Esophagus muscularis mucosa (tissue), 4 donors: ENCODE results near the gene GALNS.

Experiments
- CTCF ChIP-seq, 3 experiments: fragments of 200-600 bp in 2 of 3; fragments of 450-650 bp in 1 of 3; sonication (generic) in 2 of 3; IDR thresholded peaks; one replicate each; pipeline ENCODE4 v1.5.1; 2017 to 2019; ENCODE audit warnings: antibody characterized with exemption in 3 of 3, mild to moderate bottlenecking in 2 of 3, moderate library complexity in 1 of 3
- EP300 ChIP-seq: sonication (generic); formaldehyde crosslinking; IDR thresholded peaks from one replicate; pipeline ENCODE4 v1.6.1; 2017; ENCODE audit warnings: antibody characterized with exemption
- POLR2A ChIP-seq: fragments of 450-650 bp; IDR thresholded peaks from one replicate; pipeline ENCODE4 v1.6.1; 2017; ENCODE audit warnings: antibody characterized with exemption, moderate library complexity, mild to moderate bottlenecking, low read depth
- POLR2AphosphoS5 ChIP-seq, 2 donors: sonication (generic); formaldehyde crosslinking; IDR thresholded peaks; one replicate each; pipeline ENCODE4 v1.6.1; 2017; ENCODE audit warnings: antibody characterized with exemption in 2 of 2

DNA sequence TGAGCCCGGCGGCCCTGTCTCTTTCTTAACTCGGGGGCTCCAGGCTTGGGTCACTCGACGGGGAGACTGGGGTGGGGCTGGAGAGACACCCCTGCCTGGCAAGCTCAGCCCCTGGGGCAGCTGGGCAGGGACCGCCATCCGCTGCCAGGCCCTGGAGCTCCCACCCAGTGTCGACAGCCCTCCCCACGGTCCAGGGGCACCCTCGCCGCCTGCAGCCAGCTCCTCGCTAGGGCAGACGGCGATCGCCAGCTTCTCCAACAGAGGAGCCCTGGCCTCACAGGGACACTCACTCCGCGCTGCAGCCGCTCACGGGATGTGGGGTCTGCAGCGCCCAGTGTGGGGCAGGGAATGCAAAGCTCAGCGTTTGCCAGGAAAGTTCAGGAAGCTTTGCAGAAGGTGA, 29.0 kb downstream of the GALNS start:
- TF ChIP-seq CTCF (IDR thresholded peaks at IDR 0.05) (no peak), POLR2AphosphoS5 (IDR thresholded peaks at IDR 0.05) (no peak), POLR2A (no peak), EP300 (no peak)
